Measurements from ENCODE around the gene PLEKHG4.

Gene PLEKHG4

GRCh38 chr16:67326472-67327309, 47.4 kb downstream of the PLEKHG4 start, which contains the start of the genes KCTD19 and LRRC36:
Gene KCTD19, minus strand, starts transcription at chr16:67326741. Its CDS starts 34 bp downstream, at chr16:67326707.
Gene LRRC36, plus strand, starts transcription at chr16:67326815. Its CDS starts 48 bp downstream, at chr16:67326863.
- no peak for DNase-seq (ENCODE audit: low read depth)

DNA sequence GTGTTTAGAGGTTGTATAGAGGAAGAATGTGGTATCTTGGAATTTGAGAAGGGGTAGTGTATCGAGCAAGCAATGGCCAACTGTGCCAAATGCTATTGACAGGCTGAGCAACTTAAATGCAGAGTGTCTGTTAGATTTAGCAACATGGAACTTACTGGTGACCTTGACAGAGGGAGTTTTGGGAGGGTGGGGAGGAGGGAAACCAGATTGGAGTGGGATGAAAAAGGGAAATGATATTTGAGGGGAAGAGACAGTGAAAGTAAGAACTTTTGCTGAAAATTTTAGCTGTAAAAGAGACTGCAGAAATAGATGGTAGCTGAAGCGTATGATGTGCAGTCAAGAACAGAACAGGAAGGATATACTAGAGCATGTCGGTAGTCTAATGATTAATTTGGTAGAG, 48.4 kb downstream of the PLEKHG4 start:
- DNase-seq (ENCODE audit: low read depth) = no peak

- DNase-seq (ENCODE audit: low read depth) = no peak
Observed at GRCh38 chr16:67329901-67330300, 50.6 kb downstream of the PLEKHG4 start.

DNA sequence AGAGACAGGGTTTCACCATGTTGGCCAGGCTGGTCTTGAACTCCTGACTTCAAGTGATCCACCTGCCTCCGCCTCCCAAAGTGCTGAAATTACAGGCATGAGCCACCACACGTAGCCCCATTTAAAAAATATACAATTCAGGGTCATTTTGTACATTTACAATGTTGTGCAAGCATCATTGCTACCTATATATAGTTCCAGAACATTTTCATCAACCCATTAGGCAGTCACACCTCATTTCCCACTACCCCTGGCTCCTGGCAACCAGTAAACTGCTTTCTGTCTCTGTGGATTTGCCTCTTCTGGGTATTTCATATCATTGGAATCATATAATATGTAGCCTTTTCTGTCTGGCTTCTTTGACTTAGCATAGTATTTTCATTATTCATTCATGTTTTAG, 54.0 kb downstream of the PLEKHG4 start:
- no peak for DNase-seq (ENCODE audit: low read depth)

- DNase-seq (ENCODE audit: low read depth) = no peak
Observed at GRCh38 chr16:67336116-67336515, 56.8 kb downstream of the PLEKHG4 start.

GRCh38 chr16:67336648-67337047, 57.3 kb downstream of the PLEKHG4 start:
- no peak for DNase-seq (ENCODE audit: low read depth)
